HepG2 (cell line): Measurements from ENCODE around the gene SEC31A.

ENCODE experiments used
- ARNT ChIP-seq: fragments of 450-650 bp; IDR thresholded peaks from 2 replicates; pipeline ENCODE4 v1.6.1; 2017
- FOXK1 ChIP-seq: sonication (generic); formaldehyde crosslinking; IDR thresholded peaks from 2 replicates; pipeline ENCODE4 v1.4.0; 2020; ENCODE audit warnings: low read depth, missing genetic modification reagents, borderline replicate concordance
- KDM4B ChIP-seq: sonication (generic); formaldehyde crosslinking; IDR thresholded peaks from 2 replicates; pipeline ENCODE4 v1.4.0; 2020; ENCODE audit warnings: missing genetic modification reagents
- MYC ChIP-seq: sonication (generic); formaldehyde crosslinking; IDR thresholded peaks from 2 replicates; pipeline ENCODE4 v1.9.0; 2021; ENCODE audit warnings: missing genetic modification reagents, borderline replicate concordance
- NBN ChIP-seq: fragments of 450-650 bp; conservative IDR thresholded peaks from 2 replicates; pipeline ENCODE4 v1.6.1; 2017
- NR3C1 ChIP-seq: sonication (generic); formaldehyde crosslinking; IDR thresholded peaks from 2 replicates; pipeline ENCODE4 v1.4.0; 2020; ENCODE audit warnings: missing genetic modification reagents
- POLR2AphosphoS2 ChIP-seq: IDR thresholded peaks from 2 replicates; pipeline ENCODE4 v1.6.1; 2011; ENCODE audit warnings: low read depth, low read length, improper control_type of control experiment
- POLR2AphosphoS5 ChIP-seq: IDR thresholded peaks from 2 replicates; pipeline ENCODE4 v1.6.1; 2012; ENCODE audit warnings: low read depth, low read length
- RBFOX2 ChIP-seq: fragments of 200-400 bp; formaldehyde crosslinking; IDR thresholded peaks from 2 replicates; pipeline ENCODE4 v1.6.1; 2017; ENCODE audit warnings: low read depth, mild to moderate bottlenecking, low read length
- ZHX1 ChIP-seq: sonication (generic); formaldehyde crosslinking; IDR thresholded peaks from 2 replicates; pipeline ENCODE4 v1.8.1; 2022; ENCODE audit warnings: low read depth, mild to moderate bottlenecking, missing genetic modification reagents
- TF ChIP-seq, protein P1 (sequence below): sonication (generic); formaldehyde crosslinking; IDR thresholded peaks from 2 replicates; pipeline ENCODE4 v1.4.0; 2020; ENCODE audit warnings: mild to moderate bottlenecking, missing genetic modification reagents
- TF ChIP-seq, protein P2 (sequence below): sonication (generic); formaldehyde crosslinking; conservative IDR thresholded peaks from 2 replicates; pipeline ENCODE4 v1.8.0; 2022; ENCODE audit warnings: low read depth, missing genetic modification reagents
- TF ChIP-seq, protein P3 (sequence below): sonication (generic); formaldehyde crosslinking; IDR thresholded peaks from 2 replicates; pipeline ENCODE4 v1.5.0; 2020; ENCODE audit warnings: mild to moderate bottlenecking, missing genetic modification reagents, moderate library complexity

DNA sequence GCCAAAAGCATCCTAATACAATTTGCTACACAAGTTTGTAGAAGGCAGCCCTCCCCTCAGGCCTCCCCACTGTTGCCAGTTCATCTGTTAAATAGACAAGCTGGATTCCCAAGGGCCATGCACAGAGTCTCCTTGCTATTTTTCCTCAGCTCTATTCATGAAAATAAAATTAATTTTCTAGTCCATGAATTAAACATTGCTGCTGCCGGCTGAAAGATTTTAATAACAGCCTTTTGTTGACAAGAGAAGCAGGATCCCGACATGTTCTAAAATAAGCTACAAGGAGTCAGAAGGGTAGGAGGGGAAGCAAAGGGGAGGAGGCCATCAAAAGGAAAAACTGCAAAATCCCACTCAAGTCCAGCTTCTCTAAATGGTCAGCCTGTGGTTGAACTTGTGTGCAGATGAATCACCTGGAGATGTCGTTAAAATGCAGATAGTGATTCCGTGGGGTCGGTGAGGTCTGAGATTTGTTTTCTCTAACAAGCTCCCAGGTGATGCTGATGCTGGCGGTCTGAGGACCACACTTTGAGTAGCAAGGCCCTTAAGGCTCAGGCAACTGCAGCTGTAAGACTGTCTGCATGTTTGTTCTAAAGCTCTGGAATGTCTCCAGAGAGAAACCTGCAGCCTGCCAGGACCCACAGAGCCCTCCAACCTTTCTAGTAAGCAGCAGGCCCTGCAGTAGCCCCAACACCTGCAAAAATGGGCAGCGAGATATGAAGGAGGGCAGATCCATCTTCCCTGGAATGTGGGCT is 101.8 kb downstream of the SEC31A start:
- TF ChIP-seq ZHX1 (no peak), MYC (CRISPR knock-in tag) (no peak), POLR2AphosphoS5 (no peak), KDM4B (CRISPR knock-in tag) (no peak), POLR2AphosphoS2 (no peak), FOXK1 (CRISPR knock-in tag) (no peak), NBN (no peak), RBFOX2 (no peak), NR3C1 (CRISPR knock-in tag) (no peak), ARNT (no peak)
- TF ChIP-seq, protein P1, sequence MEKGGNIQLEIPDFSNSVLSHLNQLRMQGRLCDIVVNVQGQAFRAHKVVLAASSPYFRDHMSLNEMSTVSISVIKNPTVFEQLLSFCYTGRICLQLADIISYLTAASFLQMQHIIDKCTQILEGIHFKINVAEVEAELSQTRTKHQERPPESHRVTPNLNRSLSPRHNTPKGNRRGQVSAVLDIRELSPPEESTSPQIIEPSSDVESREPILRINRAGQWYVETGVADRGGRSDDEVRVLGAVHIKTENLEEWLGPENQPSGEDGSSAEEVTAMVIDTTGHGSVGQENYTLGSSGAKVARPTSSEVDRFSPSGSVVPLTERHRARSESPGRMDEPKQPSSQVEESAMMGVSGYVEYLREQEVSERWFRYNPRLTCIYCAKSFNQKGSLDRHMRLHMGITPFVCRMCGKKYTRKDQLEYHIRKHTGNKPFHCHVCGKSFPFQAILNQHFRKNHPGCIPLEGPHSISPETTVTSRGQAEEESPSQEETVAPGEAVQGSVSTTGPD (CRISPR knock-in tag): no peak
- TF ChIP-seq, protein P2, sequence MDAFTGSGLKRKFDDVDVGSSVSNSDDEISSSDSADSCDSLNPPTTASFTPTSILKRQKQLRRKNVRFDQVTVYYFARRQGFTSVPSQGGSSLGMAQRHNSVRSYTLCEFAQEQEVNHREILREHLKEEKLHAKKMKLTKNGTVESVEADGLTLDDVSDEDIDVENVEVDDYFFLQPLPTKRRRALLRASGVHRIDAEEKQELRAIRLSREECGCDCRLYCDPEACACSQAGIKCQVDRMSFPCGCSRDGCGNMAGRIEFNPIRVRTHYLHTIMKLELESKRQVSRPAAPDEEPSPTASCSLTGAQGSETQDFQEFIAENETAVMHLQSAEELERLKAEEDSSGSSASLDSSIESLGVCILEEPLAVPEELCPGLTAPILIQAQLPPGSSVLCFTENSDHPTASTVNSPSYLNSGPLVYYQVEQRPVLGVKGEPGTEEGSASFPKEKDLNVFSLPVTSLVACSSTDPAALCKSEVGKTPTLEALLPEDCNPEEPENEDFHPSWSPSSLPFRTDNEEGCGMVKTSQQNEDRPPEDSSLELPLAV: no peak
- TF ChIP-seq, protein P3, sequence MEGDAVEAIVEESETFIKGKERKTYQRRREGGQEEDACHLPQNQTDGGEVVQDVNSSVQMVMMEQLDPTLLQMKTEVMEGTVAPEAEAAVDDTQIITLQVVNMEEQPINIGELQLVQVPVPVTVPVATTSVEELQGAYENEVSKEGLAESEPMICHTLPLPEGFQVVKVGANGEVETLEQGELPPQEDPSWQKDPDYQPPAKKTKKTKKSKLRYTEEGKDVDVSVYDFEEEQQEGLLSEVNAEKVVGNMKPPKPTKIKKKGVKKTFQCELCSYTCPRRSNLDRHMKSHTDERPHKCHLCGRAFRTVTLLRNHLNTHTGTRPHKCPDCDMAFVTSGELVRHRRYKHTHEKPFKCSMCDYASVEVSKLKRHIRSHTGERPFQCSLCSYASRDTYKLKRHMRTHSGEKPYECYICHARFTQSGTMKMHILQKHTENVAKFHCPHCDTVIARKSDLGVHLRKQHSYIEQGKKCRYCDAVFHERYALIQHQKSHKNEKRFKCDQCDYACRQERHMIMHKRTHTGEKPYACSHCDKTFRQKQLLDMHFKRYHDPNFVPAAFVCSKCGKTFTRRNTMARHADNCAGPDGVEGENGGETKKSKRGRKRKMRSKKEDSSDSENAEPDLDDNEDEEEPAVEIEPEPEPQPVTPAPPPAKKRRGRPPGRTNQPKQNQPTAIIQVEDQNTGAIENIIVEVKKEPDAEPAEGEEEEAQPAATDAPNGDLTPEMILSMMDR: no peak
